HG03108 (cell line): ENCODE data around the gene SCG3.

Experiments
- ATAC-seq: cut with Tn5 transposase; IDR thresholded peaks from one replicate; pipeline ENCODE4 v1.9.1; 2021; ENCODE audit warnings: moderate library complexity; ENCODE audit not compliant: unreplicated experiment

Gene SCG3

DNA sequence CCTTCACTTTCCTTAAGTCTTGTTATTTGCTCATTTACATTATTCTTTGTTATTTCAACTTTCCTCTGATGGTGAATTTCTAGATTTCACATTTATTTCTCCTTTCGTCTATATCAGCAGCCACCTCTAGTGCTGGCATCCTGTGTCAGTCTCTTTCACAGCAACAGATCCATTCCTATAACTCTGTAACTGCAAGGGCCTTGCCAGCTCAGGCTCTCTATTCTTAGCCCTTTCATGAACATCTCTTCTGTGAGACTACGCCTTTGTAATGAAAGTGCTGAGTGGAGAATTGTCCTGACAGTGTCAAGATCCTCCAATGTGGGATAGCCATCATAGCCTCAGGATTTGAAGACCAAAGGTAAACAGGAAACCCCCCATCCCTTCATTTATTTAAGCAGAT, 3.9 kb upstream of the SCG3 start:
- no peak for ATAC-seq

- no peak for ATAC-seq
Observed at GRCh38 chr15:51678096-51678495, 3.2 kb upstream of the SCG3 start.

GRCh38 chr15:51680321-51680720, 982 bp upstream of the SCG3 start:
- ATAC-seq: no peak

DNA sequence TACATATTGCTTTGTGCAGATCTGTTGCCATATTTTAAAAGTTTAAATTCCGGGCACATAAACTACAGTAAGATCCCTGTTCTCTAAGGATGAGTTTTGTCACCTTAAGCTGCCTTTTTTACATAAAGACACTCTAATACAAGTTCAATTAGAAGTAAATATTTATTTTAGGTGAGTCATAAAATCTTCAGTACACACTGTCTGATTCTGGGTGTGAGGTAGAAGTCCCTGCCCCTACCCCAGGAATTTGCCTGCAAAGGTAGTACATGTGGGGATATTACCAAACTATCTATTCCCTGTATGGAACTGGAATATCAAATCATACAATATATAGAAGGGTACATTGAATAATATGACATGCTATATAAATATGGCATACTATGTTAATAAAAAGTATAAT, 6.3 kb downstream of the SCG3 start:
- ATAC-seq: no peak

GRCh38 chr15:51688863-51689262, 7.6 kb downstream of the SCG3 start:
- ATAC-seq: no peak

DNA sequence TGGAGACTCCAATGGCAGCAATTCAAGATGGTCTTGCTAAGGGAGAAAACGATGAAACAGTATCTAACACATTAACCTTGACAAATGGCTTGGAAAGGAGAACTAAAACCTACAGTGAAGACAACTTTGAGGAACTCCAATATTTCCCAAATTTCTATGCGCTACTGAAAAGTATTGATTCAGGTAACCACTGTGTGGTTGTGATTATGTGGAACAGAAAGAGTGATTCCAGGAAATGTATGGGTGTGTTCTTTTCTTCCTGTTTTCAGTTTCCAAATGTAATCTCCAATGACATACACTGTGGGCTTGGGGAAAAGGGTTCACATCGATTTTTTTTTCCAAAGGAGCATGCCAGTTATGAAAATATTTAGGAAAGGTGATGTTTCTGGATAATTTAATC, 10.9 kb downstream of the SCG3 start:
- ATAC-seq: no peak

DNA sequence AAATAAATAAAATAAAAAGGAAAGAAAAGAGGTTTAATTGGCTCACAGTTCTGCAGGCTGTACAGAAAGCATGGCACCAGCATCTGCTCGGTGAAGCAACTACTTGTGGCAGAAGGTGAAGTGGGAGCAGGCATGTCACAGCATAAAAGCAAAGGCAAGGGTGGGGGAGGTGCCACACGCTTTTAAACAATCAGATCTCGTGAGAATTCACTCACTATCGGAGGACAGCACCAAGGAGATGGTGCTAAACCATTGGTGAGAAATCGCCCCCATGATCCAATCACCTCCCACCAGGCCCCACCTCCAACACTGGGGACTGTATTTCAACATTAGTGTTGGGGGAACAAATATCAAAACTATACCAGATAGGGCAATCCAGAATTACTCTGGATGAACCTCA, 15.3 kb downstream of the SCG3 start:
- ATAC-seq: no peak

- no peak for ATAC-seq
Observed at GRCh38 chr15:51697163-51697562, 15.9 kb downstream of the SCG3 start.

DNA sequence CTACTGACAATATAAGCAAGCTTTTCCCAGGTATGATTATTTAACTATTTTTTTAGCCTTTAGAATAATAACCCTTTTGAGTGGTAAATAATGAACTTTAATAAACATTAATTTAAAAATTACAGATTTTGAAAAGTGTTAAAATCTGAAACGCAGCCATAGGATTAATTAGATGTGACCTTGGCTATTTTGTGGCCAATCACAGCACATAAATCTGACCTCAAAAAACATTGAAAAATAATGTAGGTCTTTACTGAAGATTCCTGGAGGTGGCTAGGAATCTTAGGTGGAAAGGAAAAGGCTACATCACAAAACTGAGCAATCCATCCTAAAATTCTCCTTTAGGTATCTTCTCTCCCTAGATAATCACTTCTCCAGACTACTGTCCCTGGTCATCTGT, 18.1 kb downstream of the SCG3 start:
- no peak for ATAC-seq

DNA sequence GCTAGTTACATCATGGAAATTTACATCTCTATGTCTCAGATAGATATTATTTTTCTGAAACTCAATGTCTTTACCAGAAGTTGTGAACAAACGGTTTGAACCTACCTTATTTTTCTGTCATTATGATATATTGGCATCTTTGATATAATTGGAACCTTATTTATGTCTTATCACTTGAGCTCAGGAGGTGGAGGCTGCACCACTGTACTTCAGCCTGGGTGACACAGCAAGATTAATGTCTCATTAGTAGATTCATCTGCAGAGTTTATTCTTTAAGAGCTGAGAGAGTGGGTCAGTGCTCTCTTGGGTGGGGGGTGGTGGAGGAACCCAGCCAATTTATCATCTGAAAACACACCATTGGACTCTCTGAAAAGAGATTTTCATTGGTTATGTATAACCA, 21.4 kb downstream of the SCG3 start:
- ATAC-seq: no peak

- no peak for ATAC-seq
Observed at GRCh38 chr15:51706291-51706690, 25.0 kb downstream of the SCG3 start.

DNA sequence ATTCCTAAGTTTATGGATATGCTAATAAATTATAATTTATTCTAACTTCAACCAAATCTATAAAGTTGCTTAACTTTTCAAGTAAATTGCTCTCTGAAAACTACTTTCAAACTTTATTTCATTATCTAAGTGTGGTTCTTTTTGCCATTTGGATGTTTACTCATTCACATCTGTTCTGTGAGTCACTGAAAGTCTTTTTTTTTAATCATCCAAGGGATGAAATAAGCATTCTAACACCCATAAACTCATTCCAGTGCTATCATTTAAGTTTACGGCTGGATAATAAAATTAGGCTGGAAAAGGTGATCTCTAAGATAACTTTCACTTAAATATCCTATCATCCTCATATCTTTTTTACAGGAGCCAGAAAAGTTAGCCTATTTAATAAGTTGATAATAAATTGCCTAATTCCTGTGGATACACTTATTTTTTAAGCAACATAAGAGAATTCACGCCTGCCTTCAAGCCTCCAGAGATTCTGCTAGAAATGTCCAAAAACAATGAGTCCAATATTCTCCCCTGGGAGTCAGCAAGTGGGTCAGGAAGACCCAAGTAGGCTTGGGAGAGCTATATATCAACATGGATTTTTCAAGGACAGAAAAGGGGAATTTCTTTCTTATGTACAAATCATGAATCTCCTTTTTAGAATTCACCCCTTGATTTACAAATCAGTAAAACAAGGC, 25.8 kb downstream of the SCG3 start:
- ATAC-seq: no peak

- ATAC-seq: no peak
Observed at GRCh38 chr15:51708013-51708412, 26.7 kb downstream of the SCG3 start.

DNA sequence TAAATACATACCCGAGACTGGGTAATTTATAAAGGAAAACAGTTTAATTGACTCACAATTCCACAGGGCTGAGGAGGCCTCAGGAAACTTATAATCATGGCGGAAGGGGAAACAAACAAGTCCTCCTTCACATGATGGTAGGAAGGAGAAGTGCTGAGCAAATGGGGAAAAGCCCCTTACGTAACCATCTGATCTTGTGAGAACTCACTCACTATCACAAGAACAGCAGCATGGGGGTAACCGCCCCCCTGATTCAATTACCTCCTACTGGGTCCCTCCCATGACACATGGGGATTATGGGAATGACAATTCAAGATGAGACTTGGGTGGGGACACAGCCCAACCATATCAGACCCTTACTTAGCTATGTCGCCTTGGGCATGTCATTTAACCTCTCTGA, 27.7 kb downstream of the SCG3 start:
- ATAC-seq: no peak

GRCh38 chr15:51714162-51714561, 32.9 kb downstream of the SCG3 start:
- ATAC-seq: no peak

DNA sequence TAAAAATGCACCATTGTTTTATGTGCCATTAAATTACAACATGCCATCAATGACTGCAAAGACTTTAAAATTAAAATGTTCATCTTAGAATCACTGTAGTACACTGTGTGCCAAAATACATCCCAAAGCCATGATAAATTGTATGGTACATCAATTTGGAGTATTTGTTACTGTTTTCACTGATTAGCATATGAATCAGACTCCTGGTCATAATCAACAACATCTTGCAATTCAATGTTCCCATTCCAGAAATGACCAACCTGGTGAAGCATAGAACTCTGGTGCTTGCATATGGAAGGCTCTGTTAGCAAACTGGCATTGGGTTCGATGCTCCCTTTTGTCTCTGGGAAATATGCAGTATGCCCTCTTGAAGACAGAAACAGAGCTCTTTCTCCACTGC, 33.6 kb downstream of the SCG3 start:
- ATAC-seq: no peak

DNA sequence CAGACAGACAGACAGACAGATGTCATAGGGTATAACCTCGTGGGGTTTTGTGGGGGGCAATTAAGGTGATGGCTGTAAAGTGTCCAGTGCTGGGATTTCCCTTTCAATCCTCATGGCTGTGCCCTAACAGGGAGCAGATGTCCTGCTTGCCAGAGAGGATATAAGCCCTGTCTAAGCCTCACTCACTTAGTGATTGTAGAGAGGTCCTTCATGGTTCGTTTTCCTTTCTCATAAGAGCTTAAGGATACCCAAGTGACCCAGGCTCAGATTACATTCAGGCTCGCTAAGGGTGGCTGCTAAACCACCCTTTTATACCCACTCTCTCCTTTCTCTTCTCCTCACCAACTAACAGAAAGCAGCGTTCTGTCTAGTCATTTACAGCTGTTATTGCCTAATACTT, 36.9 kb downstream of the SCG3 start:
- no peak for ATAC-seq

GRCh38 chr15:51718746-51719145, 37.4 kb downstream of the SCG3 start:
- no peak for ATAC-seq

- ATAC-seq: no peak
Observed at GRCh38 chr15:51720201-51720995, 39.1 kb downstream of the SCG3 start.

- ATAC-seq: no peak
Observed at GRCh38 chr15:51721199-51721960, 40.1 kb downstream of the SCG3 start.

DNA sequence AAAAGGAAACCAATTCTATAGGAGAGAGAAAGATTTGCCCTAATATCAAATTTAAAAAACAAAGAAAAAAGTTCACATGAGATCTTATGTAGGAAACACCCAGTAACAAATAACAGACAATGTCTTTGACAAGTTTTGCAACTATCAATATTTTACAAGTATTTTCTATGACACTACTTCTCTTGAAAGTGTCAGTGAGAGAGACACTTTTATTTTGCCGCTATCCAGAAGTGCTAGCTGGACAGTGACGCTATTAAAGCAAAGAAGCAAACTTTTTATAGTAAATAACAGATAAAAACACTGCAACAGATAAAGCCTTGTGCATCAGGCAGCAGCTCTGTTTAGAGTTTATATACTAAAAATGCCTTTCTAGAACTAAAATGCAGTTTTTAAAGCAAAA, 42.9 kb downstream of the SCG3 start:
- no peak for ATAC-seq

DNA sequence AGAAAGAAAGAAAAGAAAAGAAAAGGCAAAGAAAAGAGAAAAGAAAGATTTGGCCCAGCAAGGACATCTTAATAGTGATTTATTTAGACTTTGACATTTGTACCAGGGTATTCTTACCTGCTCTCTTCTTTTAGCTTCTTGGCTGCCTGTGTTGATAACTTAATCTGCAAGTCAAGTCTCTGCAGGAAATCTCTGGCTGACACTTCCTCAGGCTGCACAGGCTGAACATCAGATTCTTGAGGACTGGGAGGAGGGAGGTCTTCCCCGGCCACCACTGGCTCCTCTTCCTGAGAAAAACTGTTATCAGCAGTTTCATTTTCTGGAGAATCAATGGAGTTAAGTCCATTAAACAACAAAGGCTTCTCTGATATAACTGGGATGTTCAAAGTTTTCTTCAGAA, 43.4 kb downstream of the SCG3 start:
- ATAC-seq: no peak
